DND-41 (cell line): ENCODE results near the gene NDRG2.
A peak's percentile ranks its signal among the peaks of the same experiment; 100 is the strongest.
"Not testable (repeated sequence)": the region's sequence is repeated elsewhere in the genome, so short reads cannot be mapped to it uniquely, and the experiment has no call there.

ENCODE experiments used
- ATAC-seq: fragments of 200-7000 bp; cut with Tn5 transposase; 3 replicates; pipeline ENCODE4 v1.9.1; 2021; ENCODE audit warnings: low read depth; ENCODE audit not compliant: insufficient read depth
- DNase-seq: peaks from one replicate; pipeline ENCODE4 v3.0.0-alpha.2; 2020
- H2AFZ ChIP-seq: 2 replicates; pipeline ENCODE4 v1.6.0; 2012; ENCODE audit warnings: low read depth, low read length
- H3K27ac ChIP-seq: 2 replicates; pipeline ENCODE4 v1.5.1; 2012; ENCODE audit warnings: low read length, inconsistent platforms
- H3K27me3 ChIP-seq: fragments of 200-600 bp; sonication (generic); 2 replicates; pipeline ENCODE4 v1.6.0; 2012; ENCODE audit warnings: low read length, mild to moderate bottlenecking, inconsistent platforms; ENCODE audit not compliant: insufficient read depth, poor library complexity
- H3K36me3 ChIP-seq: 2 replicates; pipeline ENCODE4 v1.5.1; 2012; ENCODE audit warnings: low read length, inconsistent platforms; ENCODE audit not compliant: insufficient read depth
- H3K4me1 ChIP-seq: 2 replicates; pipeline ENCODE4 v1.5.1; 2012; ENCODE audit warnings: mild to moderate bottlenecking, low read length; ENCODE audit not compliant: insufficient read depth
- H3K4me2 ChIP-seq: 2 replicates; pipeline ENCODE4 v1.6.0; 2012; ENCODE audit warnings: mild to moderate bottlenecking, moderate library complexity, low read length, inconsistent platforms; ENCODE audit not compliant: insufficient read depth
- H3K4me3 ChIP-seq, 2 experiments: fragments of 200-600 bp in 1 of 2; shearing (Covaris generic) in 1 of 2; 2 replicates each; pipeline ENCODE4 v1.5.1; 2012 to 2016; ENCODE audit warnings: inconsistent platforms in 2 of 2, low read length in 2 of 2, mild to moderate bottlenecking in 2 of 2, low read depth in 1 of 2, moderate library complexity in 1 of 2
- H3K79me2 ChIP-seq: 2 replicates; pipeline ENCODE4 v1.6.0; 2012; ENCODE audit warnings: low read length, inconsistent platforms; ENCODE audit not compliant: insufficient read depth
- H3K9ac ChIP-seq: 2 replicates; pipeline ENCODE4 v1.6.0; 2012; ENCODE audit warnings: low read depth, mild to moderate bottlenecking, inconsistent platforms, low read length, moderate library complexity
- H3K9me3 ChIP-seq: 2 replicates; pipeline ENCODE4 v1.5.1; 2012; ENCODE audit warnings: low read length, moderate library complexity, mild to moderate bottlenecking, inconsistent platforms; ENCODE audit not compliant: insufficient read depth, severe bottlenecking
- H4K20me1 ChIP-seq: 2 replicates; pipeline ENCODE4 v1.6.0; 2012; ENCODE audit warnings: low read length; ENCODE audit not compliant: insufficient read depth
- EZH2 ChIP-seq: IDR thresholded peaks from 3 replicates; pipeline ENCODE4 v1.6.1; 2012; ENCODE audit warnings: borderline replicate concordance, low read depth, mild to moderate bottlenecking, moderate library complexity, low read length, inconsistent platforms; ENCODE audit not compliant: severe bottlenecking
- TF ChIP-seq, protein P1 (sequence below): IDR thresholded peaks from 2 replicates; pipeline ENCODE4 v1.5.1; 2012; ENCODE audit warnings: borderline replicate concordance, low read length, moderate library complexity, mild to moderate bottlenecking; ENCODE audit not compliant: poor library complexity, severe bottlenecking; ENCODE audit errors: extremely low read depth

The NDRG2 gene

DNA sequence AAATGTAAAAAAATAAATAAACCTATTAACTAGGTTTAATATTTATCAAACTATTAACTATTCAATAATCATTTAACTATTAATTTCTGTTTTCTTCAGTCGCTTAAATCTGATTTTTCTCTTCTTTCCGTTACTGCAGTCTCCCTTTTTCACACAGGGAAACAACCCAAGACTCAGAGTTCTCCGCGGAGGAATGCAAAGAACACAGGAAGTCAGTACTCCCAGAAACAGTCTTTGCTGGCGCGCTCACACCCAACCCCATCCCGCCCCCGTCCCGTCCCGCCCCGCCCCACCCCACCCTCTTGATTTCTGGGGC is 35.4 kb downstream of the NDRG2 start:
- DNase-seq (no peak), ATAC-seq (no peak)
- Histone ChIP-seq H4K20me1 (no peaks in the 10 kb centered on the region), H3K27me3 (no peaks in the 10 kb centered on the region), H3K27ac (peak overlapping the region; percentile 93), H3K9ac (peak overlapping the region; percentile 71), H3K36me3 (peaks cover 31% of the 10 kb centered on the region), H3K4me2 (peak overlapping the region; percentile 97), H3K9me3 (no peaks in the 10 kb centered on the region), H3K4me3 (peak overlapping the region; percentile 39 to 76), H3K79me2 (peaks cover 34% of the 10 kb centered on the region), H3K4me1 (peaks cover 33% of the 10 kb centered on the region), H2AFZ (peak overlapping the region; percentile 80)
- TF ChIP-seq EZH2 = no peak
- TF ChIP-seq, protein P1, sequence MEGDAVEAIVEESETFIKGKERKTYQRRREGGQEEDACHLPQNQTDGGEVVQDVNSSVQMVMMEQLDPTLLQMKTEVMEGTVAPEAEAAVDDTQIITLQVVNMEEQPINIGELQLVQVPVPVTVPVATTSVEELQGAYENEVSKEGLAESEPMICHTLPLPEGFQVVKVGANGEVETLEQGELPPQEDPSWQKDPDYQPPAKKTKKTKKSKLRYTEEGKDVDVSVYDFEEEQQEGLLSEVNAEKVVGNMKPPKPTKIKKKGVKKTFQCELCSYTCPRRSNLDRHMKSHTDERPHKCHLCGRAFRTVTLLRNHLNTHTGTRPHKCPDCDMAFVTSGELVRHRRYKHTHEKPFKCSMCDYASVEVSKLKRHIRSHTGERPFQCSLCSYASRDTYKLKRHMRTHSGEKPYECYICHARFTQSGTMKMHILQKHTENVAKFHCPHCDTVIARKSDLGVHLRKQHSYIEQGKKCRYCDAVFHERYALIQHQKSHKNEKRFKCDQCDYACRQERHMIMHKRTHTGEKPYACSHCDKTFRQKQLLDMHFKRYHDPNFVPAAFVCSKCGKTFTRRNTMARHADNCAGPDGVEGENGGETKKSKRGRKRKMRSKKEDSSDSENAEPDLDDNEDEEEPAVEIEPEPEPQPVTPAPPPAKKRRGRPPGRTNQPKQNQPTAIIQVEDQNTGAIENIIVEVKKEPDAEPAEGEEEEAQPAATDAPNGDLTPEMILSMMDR = no peak

- DNase-seq (peak; percentile 10), ATAC-seq (no peak)
- Histone ChIP-seq H3K9ac (peak overlapping the region; percentile 71), H3K4me1 (peaks cover 33% of the 10 kb centered on the region), H3K4me3 (peak overlapping the region; percentile 39 to 75), H3K9me3 (no peaks in the 10 kb centered on the region), H3K27ac (peak overlapping the region; percentile 93), H4K20me1 (no peaks in the 10 kb centered on the region), H3K4me2 (peak overlapping the region; percentile 97), H3K79me2 (peaks cover 34% of the 10 kb centered on the region), H2AFZ (peak overlapping the region; percentile 80), H3K27me3 (no peaks in the 10 kb centered on the region), H3K36me3 (peaks cover 25% of the 10 kb centered on the region)
- no peak for TF ChIP-seq EZH2
- TF ChIP-seq, protein P1 = no peak
These were observed 36.0 kb downstream of the NDRG2 start for GRCh38 chr14:20988717-20989470.

DNA sequence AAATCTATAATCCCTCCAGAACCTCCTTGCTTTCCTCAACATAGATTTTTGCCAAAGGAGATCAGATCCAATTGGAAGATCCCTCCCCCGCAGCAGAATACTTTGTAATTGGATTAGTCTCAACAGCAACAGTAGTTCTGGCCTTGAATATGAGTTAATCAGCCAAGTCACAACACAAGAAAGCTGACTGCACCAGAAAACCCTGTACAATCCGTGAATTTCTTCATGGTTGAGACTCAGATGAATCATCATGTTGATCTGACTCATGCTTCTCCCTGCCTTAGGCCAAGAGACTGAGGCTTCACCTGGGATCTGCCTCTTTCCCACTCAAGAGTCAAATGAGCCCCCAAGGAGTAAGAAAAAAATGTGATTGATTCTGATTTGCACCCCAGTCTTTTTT is 38.0 kb downstream of the NDRG2 start:
- Histone ChIP-seq H3K27ac (no peak overlapping the region), H3K4me1 (peaks cover 25% of the 10 kb centered on the region), H3K4me3 (no peak overlapping the region), H3K36me3 (peaks cover 6% of the 10 kb centered on the region; the same call in 1 of the 2 replicates), H3K4me2 (no peak overlapping the region), H3K9ac (no peak overlapping the region), H4K20me1 (no peaks in the 10 kb centered on the region), H2AFZ (no peak overlapping the region), H3K79me2 (peaks cover 26% of the 10 kb centered on the region), H3K9me3 (no peaks in the 10 kb centered on the region), H3K27me3 (peaks cover 7% of the 10 kb centered on the region)
- no peak for TF ChIP-seq EZH2
- TF ChIP-seq, protein P1 = no peak
- no peak for DNase-seq
- ATAC-seq = no peak

DNA sequence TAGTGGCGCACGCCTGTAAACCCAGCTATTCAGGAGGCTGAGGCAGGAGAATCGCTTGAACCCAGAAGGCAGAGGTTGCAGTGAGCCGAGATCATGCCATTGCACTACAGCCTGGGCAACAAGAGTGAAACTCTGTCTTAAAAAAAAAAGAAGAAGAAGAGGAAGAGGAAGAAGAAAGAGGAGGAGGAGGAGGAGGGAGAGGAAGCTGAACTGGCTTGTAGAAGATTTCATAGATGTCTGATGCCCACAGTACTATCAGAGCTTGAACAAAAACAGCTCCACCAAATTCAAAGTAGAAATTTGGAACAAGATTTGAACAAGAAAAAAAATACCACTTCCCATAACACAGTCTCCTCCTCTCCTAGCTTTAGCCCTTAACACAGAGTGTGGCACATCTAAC is 39.2 kb downstream of the NDRG2 start:
- not testable (repeated sequence) for H3K36me3 ChIP-seq, H3K27ac ChIP-seq, DNase-seq, H3K27me3 ChIP-seq, H3K4me3 ChIP-seq, H3K4me2 ChIP-seq, H4K20me1 ChIP-seq, H3K9ac ChIP-seq, ATAC-seq, H3K9me3 ChIP-seq, H2AFZ ChIP-seq
- H3K79me2 ChIP-seq = peaks cover 15% of the 10 kb centered on the region
- H3K4me1 ChIP-seq = peaks cover 14% of the 10 kb centered on the region
